Body of pancreas (tissue), 4 donors: Measurements from ENCODE around the gene ANAPC10. TPM values are rescaled to one million over a fixed set of nuclear protein-coding genes. Genes with fewer than 3 reads are reported as not detected.
"Not testable (repeated sequence)": the region's sequence is repeated elsewhere in the genome, so short reads cannot be mapped to it uniquely, and the experiment has no call there.

Experiments
- ATAC-seq: fragments of 150-250 bp; one replicate; pipeline ENCODE4 v1.9.1; 2016
- DNase-seq, 4 donors: peaks; one replicate each; pipeline ENCODE4 v3.0.0-alpha.2; 2019
- H3K27ac ChIP-seq, 4 donors: fragments of 200-600 bp; sonication (generic); 1 replicate in 3 of 4; 2 replicates in 1 of 4; pipeline versions ENCODE4 v1.5.1 to v1.6.1; 2016 to 2019; ENCODE audit warnings: mild to moderate bottlenecking in 1 of 4, mixed read lengths in 1 of 4, moderate library complexity in 1 of 4
- H3K27me3 ChIP-seq, 2 donors: fragments of 200-600 bp; sonication (generic); one replicate each; pipeline ENCODE4 v1.6.0; 2016; ENCODE audit warnings: mild to moderate bottlenecking in 1 of 2
- H3K36me3 ChIP-seq, 2 donors: fragments of 200-600 bp; sonication (generic); replicated peaks in 1 of 2; 2 replicates each; pipeline ENCODE4 v1.5.1; 2016; ENCODE audit warnings: low read depth in 2 of 2; ENCODE audit not compliant: insufficient read depth in 1 of 2
- H3K4me1 ChIP-seq: fragments of 200-600 bp; sonication (generic); one replicate; pipeline ENCODE4 v1.6.0; 2016
- H3K4me3 ChIP-seq, 2 donors: fragments of 200-600 bp; sonication (generic); 1 replicate in 1 of 2; 2 replicates in 1 of 2; pipeline ENCODE4 v1.5.1; 2016 to 2019
- H3K9me3 ChIP-seq, 3 donors: fragments of 200-600 bp; sonication (generic); 1 replicate in 2 of 3; 2 replicates in 1 of 3; pipeline ENCODE4 v1.5.1; 2016
- CTCF ChIP-seq, 7 experiments: fragments of 450-650 bp in 4 of 7; fragments of 200-600 bp in 3 of 7; sonication (generic) in 3 of 7; IDR thresholded peaks; one replicate each; pipeline ENCODE4 v1.5.1; 2016 to 2019; ENCODE audit warnings: antibody characterized with exemption in 7 of 7
- POLR2A ChIP-seq, 3 donors: fragments of 450-650 bp; IDR thresholded peaks; one replicate each; pipeline ENCODE4 v1.6.1; 2016; ENCODE audit warnings: antibody characterized with exemption in 3 of 3, mild to moderate bottlenecking in 2 of 3
- WGBS, 2 donors: methylation state at CpG; one replicate each; pipeline ENCODE4 v1.1.5; 2017; 5-methylcytosine and 5-hydroxymethylcytosine counted together
- intact Hi-C: fragments of 100-400 bp; cut with DNase I; formaldehyde crosslinking; loops from one replicate; pipeline ENCODE4 v1.15.1; 2023
- total RNA-seq, 2 donors: library from RNA; depleted of rRNA; stranded (reverse); fragments of >200 nt; gene quantifications; one replicate each; pipeline ENCODE4 v1.1.0, GENCODE V29; 2016

The ANAPC10 gene
- total RNA-seq, 2 donors from 2014 or later: 6.6 to 10.9 TPM

GRCh38 chr4:145003675-145004074 lies 94.3 kb downstream of the ANAPC10 start:
- DNase-seq (no peak), ATAC-seq (no peak)
- no peak overlapping the region for H3K4me3 ChIP-seq
- H3K36me3 ChIP-seq: no peaks in the 10 kb centered on the region
- H3K4me1 ChIP-seq: no peaks in the 10 kb centered on the region
- intact Hi-C loops: loop anchor here (10.0 kb wide), 1 partner anchor 189 kb away; no protein-coding TSS in a partner anchor
- no peaks in the 10 kb centered on the region for H3K27me3 ChIP-seq
- 91 to 93% methylated on average over 2 of the region's 2 CpGs for WGBS, 2 donors
- H3K9me3 ChIP-seq: no peaks in the 10 kb centered on the region
- TF ChIP-seq CTCF (IDR thresholded peaks at IDR 0.05) (no peak), POLR2A (IDR thresholded peaks at IDR 0.05) (no peak)
- no peak overlapping the region for H3K27ac ChIP-seq

- Histone ChIP-seq H3K27me3 (no peaks in the 10 kb centered on the region), H3K4me3 (no peak overlapping the region), H3K36me3 (no peaks in the 10 kb centered on the region), H3K9me3 (no peaks in the 10 kb centered on the region), H3K27ac (no peak overlapping the region), H3K4me1 (no peaks in the 10 kb centered on the region)
- WGBS, 2 donors: 83% methylated on average over 3 of the region's 3 CpGs
- ATAC-seq (no peak), DNase-seq (no peak)
- TF ChIP-seq POLR2A (IDR thresholded peaks at IDR 0.05): no peak
- TF ChIP-seq CTCF (IDR thresholded peaks at IDR 0.05): no peak
- intact Hi-C loops: loop anchor here (10.0 kb wide), 1 partner anchor 187 kb away; no protein-coding TSS in a partner anchor
Measured at GRCh38 chr4:145001635-145002034, 96.4 kb downstream of the ANAPC10 start.

- H3K4me1 ChIP-seq, H3K27ac ChIP-seq, ATAC-seq, H3K9me3 ChIP-seq, H3K27me3 ChIP-seq, DNase-seq, H3K36me3 ChIP-seq, H3K4me3 ChIP-seq: not testable (repeated sequence)
- intact Hi-C loops: loop anchor here (10.0 kb wide), 1 partner anchor 186 kb away; no protein-coding TSS in a partner anchor
- WGBS, 2 donors: 92 to 98% methylated on average over 5 of the region's 5 CpGs
Measured at GRCh38 chr4:145000656-145001055, 97.3 kb downstream of the ANAPC10 start.

- no peaks in the 10 kb centered on the region for H3K27me3 ChIP-seq
- WGBS, 2 donors: 87 to 91% methylated on average over 2 of the region's 2 CpGs
- no peaks in the 10 kb centered on the region for H3K36me3 ChIP-seq
- no peaks in the 10 kb centered on the region for H3K4me1 ChIP-seq
- H3K4me3 ChIP-seq: no peak overlapping the region
- DNase-seq (no peak), ATAC-seq (no peak)
- H3K9me3 ChIP-seq: no peaks in the 10 kb centered on the region
- TF ChIP-seq CTCF (IDR thresholded peaks at IDR 0.05): no peak
- no peak for TF ChIP-seq POLR2A (IDR thresholded peaks at IDR 0.05)
- H3K27ac ChIP-seq: no peak overlapping the region
- intact Hi-C loops: no loop called here
Measured at GRCh38 chr4:144989306-144989705, 108.7 kb downstream of the ANAPC10 start.

- no peak for ATAC-seq
- TF ChIP-seq POLR2A (IDR thresholded peaks at IDR 0.05): no peak
- TF ChIP-seq CTCF (IDR thresholded peaks at IDR 0.05): no peak
Measured at GRCh38 chr4:144985531-144985930, 112.5 kb downstream of the ANAPC10 start.

More at GRCh38 chr4:144985531-144985930, 112.5 kb downstream of the ANAPC10 start:
- Histone ChIP-seq H3K4me1 (no peaks in the 10 kb centered on the region), H3K4me3 (no peak overlapping the region), H3K27me3 (no peaks in the 10 kb centered on the region), H3K9me3 (no peaks in the 10 kb centered on the region), H3K27ac (no peak overlapping the region), H3K36me3 (no peaks in the 10 kb centered on the region)
- intact Hi-C loops: no loop called here
- WGBS, 2 donors: 72 to 93% methylated on average over 1 of the region's 1 CpG
- no peak for DNase-seq
